ENCODE data around the gene SERINC1.

SERINC1 gene

GRCh38 chr6:122431780-122432179, 39.8 kb downstream of the SERINC1 start:
- H3K4me3 ChIP-seq (ENCODE audit: low read depth, low read length) = no peak overlapping the region
- TF ChIP-seq CTCF (IDR thresholded peaks at IDR 0.05; ENCODE audit: low read depth, low read length) = no peak

GRCh38 chr6:122429323-122429722, 42.3 kb downstream of the SERINC1 start:
- H3K4me3 ChIP-seq (ENCODE audit: low read depth, low read length) = no peak overlapping the region
- no peak for TF ChIP-seq CTCF (IDR thresholded peaks at IDR 0.05; ENCODE audit: low read depth, low read length)

GRCh38 chr6:122428781-122429180, 42.8 kb downstream of the SERINC1 start:
- no peak for TF ChIP-seq CTCF (IDR thresholded peaks at IDR 0.05; ENCODE audit: low read depth, low read length)
- H3K4me3 ChIP-seq (ENCODE audit: low read depth, low read length) = no peak overlapping the region

GRCh38 chr6:122426597-122426996, 45.0 kb downstream of the SERINC1 start:
- no peak overlapping the region for H3K4me3 ChIP-seq (ENCODE audit: low read depth, low read length)
- TF ChIP-seq CTCF (IDR thresholded peaks at IDR 0.05; ENCODE audit: low read depth, low read length) = no peak

- no peak for TF ChIP-seq CTCF (IDR thresholded peaks at IDR 0.05; ENCODE audit: low read depth, low read length)
Measured at GRCh38 chr6:122423734-122424133, 47.9 kb downstream of the SERINC1 start.

GRCh38 chr6:122422614-122423267, 48.9 kb downstream of the SERINC1 start:
- H3K4me3 ChIP-seq (ENCODE audit: low read depth, low read length) = no peak overlapping the region
- TF ChIP-seq CTCF (IDR thresholded peaks at IDR 0.05; ENCODE audit: low read depth, low read length) = no peak

More at GRCh38 chr6:122423734-122424133, 47.9 kb downstream of the SERINC1 start:
- no peak overlapping the region for H3K4me3 ChIP-seq (ENCODE audit: low read depth, low read length)

GRCh38 chr6:122422003-122422402, 49.6 kb downstream of the SERINC1 start:
- no peak overlapping the region for H3K4me3 ChIP-seq (ENCODE audit: low read depth, low read length)
- TF ChIP-seq CTCF (IDR thresholded peaks at IDR 0.05; ENCODE audit: low read depth, low read length) = no peak

Data from WI38 (cell line).